Superior temporal gyrus (tissue), 1 donor: ENCODE measurements around the gene HAUS3.
A peak's percentile ranks its signal among the peaks of the same experiment; 100 is the strongest.
"Not testable (repeated sequence)": the region's sequence is repeated elsewhere in the genome, so short reads cannot be mapped to it uniquely, and the experiment has no call there.

ENCODE experiments used
- DNase-seq: peaks from one replicate; pipeline ENCODE4 v3.0.0-alpha.2; 2016; ENCODE audit errors: extremely low spot score

The HAUS3 gene

DNA sequence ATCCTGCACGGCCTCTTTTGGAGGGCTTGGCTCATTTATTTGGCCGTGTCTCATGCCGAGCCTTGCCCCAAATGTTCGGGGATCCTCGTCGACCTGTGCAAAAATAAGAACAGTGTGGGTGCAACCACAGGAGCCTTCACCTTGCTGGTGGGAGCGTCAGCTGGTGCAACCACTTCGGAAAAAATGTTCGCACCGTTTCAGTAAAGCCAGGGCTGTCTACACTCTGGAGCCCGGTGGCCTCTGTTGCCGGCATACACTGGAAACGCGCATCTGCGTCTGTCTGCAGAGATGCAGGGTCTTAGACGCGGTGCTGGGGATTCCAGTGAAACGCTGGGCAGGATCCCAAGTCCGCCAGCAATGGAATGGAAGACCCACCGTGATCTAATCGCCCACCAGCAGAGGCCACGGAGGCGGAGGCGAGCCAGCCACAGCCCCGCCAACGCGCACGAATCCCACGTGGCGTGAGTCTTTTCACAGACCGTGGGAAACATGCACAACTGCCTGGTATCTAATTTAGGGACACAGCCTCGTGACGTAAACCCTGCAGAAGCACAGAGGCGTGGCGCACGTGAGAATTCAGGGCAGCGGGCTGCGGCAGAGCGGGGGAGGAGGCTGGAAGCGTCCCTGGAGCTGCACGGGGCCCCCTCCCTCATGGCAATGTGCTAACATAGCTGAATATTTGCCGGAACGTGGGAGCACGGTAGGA, 33.8 kb upstream of the HAUS3 start:
- peak; percentile 33 for DNase-seq

DNA sequence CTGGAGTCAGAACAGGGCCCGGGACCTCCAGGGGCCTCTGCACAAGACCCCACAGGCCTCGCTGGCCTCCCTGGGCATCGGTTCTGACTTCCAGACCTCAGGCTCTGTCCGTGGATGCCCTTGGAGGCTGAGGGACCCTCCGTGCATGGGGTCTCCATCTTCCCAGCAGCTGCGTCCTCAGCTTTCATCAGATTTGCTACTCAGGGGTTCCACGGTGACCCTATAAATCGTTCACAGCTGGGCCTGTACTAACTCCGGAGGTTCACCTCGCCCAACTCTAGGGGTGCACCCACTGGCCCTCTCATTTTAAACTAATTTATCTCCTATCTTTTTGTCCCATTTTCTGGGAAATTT, 33.1 kb upstream of the HAUS3 start:
- DNase-seq, result not testable (repeated sequence)

DNA sequence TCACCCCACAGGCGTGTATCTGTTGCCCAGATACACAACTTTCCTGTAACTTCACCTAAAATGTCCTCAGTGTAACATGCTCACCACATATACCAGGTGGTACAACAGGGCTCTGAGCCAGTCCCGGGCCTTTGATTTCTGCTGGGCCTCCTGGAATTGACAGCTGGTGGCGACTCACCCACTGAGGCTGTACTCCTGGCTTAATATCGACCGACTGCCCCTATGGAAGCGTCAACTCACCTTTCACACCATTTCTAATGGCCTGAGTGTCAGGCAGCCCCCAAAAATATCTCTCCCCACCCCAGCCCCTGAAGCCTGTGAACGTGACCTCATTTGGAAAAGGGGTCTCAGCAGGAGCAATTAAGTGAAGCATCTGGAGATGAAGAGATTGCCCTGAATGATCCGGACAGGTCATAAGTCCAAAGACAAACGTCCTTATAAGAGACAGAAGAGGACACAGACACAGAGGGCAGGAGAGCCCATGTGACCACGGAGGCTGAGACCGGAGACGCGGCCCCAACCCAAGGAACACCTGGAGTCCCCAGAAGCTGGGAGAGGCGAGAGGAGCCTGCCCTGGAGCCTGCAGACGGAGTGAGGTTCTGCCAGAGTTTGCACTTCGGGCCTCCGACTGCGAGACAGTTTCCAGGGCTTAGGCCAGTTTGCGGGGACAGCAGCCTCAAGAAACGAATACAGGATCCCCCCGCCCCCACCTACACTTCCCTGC, 32.6 kb upstream of the HAUS3 start:
- DNase-seq, result no peak

DNA sequence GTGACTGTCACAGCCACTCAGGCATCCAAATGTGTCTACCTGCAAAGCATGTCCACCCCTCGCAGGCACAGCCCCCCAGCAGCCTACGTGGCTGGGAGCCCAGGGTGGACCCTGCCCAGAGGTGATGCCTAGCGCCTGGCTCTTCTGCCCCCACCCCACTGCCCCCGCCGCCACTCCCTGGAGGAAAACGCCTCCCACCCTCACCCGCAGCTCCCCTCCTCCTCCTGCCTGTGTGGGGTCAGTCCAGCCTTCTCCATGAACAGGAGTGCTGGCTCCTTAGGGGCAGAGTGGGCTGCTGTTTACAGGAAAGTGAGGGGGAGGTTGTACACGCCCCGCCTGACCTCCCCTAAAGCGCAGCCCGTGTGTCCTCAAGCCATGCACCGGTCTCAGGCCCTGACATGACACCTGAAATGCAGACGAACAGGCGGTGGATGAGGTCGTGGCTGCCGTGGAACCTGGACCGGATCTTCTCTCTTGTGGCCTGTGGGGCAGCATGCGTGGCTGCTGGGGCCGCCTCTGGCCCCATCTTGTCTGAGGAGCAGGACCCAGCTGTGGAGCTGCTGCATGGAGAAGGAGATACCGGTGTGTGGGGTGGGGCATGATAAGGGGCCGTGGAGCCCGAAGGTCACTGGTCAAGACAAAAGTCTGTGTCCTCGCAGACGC, 31.9 kb upstream of the HAUS3 start:
- DNase-seq, result no peak

DNA sequence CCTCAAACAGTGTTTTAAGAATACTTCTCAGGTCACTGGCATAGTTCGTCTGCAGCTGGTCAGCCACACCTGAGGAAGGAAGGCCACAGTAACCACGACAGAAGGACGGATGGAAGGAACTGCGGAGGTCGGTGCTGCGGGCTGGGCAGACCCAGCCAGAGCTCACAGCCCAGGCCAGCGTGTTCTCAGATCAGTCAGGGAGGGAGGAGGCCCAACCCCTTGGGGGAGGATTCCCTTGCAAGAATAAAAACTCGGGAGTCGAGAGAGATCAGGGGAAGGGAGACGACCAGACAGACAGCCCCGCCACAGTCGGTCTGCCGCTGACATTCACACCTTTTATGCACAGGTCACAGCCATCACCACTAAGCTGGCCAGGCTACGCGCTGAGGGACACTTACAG, 31.3 kb upstream of the HAUS3 start:
- no peak for DNase-seq

DNA sequence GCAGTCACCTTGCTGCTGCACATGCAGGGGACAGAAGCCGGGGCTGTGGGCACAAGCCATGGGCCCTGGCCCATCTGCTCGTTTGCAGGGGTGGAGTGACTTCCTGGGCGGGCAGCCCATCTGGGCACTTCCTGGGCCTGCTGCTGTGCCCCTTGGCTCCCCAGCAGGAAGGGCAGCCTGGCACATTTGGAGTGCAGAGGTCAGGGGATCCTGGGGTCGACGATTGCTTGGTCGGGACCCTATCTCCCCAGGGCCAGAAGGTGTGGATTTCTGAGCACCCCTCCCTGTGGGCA, 30.9 kb upstream of the HAUS3 start:
- DNase-seq, result no peak

DNA sequence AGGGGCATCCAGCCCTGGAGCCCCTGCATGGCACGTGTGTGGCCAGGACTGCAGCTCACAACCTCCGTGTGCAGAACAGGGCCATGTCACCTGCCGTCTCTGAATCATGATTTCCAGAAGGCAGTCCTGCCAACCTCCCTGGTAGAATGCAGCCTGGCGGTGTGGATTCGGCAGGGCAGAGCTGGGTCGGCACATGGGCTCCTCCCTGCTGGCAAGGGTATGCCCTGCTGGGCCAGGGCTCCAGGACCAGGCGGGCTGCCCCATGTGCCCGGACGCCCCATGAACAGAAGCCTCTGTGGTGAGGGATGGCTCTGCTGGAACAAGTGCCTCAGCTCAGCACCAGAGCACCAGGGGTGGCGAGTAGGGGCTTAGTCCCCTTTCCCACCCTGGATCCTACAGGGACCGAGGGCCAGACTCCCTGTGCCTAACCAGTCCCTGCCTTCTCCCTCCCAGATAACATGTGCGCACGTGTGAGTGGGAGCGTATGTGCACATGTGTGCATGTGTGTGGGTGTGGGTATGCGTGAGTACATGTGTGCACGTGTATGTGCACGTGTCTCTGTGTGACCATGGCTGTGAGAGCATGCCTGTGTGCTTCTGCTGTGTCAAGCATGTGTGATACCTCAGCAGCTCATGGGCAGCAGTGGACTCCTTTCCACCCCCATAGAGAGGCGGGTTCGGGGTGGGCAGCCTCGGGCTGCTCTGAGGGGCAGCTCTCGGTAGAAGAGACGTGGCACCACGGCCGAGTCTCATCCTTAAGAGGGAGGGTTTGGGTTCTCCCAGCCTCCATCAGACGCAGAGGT, 30.3 kb upstream of the HAUS3 start:
- DNase-seq, result no peak

DNA sequence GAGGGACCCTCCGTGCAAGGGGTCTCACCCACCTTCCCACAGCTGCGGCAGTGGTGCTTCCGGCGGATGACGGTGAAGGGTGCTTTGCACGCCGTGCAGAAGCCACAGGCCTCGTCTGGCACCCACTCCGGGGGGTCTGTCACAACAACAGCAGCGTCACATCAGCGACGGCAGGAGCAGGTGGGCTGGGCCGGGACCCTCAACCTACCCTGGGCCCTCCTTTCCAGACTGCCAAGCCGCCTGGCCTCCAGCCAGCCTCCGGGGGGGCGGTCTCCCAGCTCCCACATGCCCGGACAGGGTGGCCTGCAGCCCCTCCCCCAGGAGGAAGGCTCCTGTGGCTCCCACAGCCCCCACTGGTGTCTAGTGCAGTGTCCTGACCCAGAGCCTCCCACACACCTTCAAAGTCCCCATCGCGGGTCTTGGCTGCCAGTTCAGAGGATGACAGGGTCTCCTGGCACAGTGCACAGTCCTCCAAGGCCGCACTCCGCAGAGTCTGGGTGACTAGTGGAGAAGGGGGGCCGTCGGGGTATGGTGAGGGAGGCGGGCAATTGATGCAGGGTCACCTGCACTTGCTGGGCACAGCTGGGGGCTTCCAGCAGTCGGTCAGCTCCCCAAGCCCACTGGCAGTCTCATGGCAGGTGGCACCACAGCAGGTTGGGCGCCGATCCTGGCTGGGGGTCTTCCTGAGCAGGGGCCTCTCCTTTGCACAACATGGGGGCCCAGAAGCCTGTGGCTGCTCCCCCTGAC, 29.5 kb upstream of the HAUS3 start:
- no peak for DNase-seq

DNA sequence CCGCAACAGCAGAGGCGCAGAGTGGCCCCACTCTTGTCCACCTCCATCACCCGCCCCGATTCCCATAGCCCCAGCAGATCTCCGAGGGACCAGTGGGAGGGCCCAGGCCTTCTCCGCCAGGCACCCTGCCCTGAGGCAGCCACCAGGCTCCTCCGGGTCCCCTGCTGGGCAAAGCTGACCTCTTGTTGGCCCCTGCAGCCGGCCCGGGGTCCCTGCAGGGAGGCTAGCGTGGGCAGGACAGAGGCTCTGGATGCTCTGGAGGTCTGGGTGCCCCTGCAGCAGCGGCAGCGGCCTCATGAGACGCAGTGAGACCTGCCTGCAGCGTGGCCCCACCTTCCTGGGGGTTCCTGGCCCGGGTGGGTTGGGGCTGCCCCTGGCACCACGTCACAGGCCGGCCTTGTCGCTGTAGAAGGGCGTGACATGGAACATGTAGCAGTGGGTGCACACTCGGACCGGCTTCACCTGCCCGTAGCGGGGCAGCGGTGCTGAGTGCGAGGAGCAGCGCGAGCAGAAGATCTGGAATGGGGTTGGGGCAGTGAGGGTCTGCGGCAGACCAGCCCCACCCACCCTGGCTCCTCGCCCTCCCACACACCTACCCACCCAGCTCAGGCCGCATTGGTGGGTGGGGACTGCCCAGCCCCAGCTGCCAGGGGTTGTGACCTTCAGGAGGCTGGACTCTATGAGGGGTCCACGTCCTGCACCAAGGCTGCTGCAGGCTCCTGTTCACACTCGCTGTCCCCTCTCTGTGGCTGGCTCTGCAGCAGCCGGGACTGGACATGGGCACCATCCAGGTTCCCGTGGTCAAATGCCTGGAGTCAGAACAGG, 28.6 kb upstream of the HAUS3 start:
- DNase-seq, result no peak

DNA sequence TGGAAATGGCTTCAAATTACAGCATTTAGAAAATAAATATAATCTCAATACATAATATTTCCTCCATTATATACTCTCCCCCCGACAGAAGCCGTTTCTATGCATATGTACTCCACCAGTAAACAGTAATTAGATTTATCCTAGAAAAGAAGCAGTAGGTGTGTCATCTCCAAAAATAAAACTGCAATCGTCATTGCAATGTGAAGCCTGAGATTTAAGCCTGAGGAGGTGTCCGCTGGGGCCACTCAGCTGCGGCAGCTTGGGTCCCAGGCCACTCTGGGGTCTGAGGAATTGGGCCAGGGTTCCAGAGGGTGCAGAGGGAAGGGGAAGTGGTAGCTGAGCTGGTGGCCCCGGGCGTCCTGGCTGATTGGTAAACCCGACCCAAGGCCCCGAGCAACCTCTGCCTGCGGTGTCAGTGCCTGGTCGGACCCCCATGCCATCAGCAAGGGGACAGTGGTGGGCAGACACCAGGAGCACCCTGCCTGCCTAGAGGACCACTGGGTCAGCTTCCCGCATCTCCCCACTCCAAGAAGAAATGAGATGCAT, 27.8 kb upstream of the HAUS3 start:
- peak; percentile 45 for DNase-seq

DNA sequence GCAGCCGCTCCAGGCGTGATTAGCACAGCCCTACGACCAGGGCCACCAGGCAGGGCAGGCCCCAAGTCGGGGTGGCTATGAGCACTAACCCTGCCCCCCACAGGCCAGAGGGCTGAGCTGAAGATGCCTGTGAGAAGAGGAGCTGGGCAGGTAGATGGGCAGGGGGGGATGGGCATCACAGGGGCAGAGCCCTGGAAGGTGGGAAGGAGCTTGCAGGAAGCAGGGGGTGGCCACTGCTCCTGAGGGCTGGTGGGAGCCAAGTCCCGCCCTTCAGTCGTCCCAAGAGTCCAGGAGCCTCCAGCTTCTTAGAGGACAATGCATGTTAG, 27.2 kb upstream of the HAUS3 start:
- DNase-seq, result no peak

DNA sequence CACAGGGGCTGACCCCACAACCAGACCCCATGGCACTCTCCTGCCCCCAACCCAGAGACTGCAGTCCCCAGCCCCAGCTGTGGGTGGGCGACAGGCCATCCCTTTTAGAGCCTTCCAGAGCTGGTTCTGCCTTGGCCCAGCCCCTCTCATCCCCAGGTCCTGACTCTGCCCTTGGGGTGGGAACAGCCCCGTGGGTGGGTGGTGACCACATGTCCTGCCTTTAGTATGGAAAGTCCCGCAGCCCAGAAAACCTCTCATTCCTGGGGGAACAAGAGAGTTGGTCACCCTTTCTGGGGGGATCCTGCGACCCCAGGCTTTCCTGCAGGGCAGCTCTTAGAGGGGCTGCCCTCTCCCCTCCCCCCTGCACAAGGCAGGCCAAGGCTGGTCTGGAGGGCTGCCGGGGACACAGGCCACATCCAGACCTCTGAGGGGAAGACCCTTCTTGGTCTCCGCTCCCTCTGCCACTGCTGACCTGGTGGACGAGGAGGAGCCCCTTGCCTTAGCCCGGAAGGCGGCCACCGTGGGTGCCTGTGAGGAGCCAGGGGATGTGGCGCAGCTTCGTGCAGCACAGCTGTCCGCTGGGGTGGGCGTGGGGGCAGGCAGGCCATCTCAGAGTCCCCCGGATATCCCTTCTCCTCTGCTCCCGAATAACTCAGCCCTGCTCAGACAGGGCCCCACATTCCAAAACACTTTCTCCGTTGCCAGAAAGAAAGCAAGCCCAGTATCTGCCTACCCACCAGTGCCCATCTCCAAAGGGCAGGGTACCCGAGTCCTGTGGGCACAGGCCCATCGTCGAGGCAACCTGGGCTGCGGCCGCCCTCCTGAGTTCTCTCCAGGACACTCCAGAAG, 26.7 kb upstream of the HAUS3 start:
- DNase-seq, result no peak

DNA sequence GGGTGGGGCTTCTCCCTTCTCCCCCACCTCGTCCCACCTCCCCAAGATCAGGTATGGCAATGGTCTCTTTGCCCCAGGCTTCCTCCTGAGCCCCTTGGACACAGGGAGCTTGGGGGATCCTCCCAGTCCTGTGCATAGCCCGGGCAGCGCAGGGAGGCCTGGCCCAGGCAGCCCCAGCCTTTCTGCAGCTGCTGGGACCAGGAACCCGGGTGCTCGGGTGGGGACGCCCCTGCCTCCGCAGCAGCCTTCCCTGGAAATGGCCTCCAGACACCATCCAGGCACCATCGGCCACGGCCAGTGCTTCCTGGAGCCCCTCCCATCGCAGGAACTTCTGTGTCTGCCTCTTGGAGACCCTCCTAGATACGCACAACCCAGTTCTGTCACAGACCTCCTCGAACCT, 25.9 kb upstream of the HAUS3 start:
- no peak for DNase-seq

DNA sequence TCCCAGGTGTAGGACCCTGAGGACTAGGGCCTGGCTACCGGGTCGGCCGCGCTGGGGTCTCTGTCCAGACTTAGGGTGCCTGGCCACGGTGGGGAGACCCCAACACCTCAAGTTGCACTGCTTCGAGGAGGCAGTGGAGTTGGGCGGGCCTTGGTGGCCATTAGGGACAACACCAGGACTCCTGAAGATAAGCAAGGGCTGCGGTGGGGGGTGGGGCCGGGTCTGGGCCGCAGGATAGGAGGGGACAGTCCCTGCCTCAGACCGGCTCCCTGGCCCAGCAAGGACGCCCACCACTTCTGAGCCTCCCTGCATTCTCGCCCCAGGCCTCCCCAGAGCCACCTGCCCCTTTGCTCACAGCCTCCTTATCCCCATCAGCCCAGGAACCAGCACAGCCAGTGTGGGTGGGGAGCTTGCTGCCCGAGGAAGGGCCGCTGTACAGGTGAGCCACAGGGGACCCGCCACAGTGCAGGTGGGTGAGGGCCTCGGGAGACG, 25.4 kb upstream of the HAUS3 start:
- no peak for DNase-seq

DNA sequence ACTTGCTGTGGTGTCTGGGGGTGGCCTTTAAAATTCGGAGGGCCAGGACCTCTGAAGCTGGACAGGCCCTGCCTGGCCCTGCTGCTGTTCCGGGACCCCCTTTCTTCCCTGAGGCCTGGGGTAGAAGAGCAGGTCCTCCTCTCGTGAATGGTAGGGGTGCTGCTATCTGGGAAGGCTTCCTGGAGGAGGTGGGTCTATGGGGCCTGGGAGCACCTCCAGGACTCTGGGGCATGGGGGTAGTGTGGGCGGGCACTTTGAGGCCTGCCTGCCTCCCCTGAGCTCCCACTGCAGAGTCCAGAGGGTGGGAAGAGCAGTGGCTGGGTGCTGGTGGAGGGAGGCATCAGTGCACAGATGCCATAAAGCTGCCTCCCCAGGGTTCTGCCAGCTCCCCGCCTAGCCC, 24.9 kb upstream of the HAUS3 start:
- no peak for DNase-seq

DNA sequence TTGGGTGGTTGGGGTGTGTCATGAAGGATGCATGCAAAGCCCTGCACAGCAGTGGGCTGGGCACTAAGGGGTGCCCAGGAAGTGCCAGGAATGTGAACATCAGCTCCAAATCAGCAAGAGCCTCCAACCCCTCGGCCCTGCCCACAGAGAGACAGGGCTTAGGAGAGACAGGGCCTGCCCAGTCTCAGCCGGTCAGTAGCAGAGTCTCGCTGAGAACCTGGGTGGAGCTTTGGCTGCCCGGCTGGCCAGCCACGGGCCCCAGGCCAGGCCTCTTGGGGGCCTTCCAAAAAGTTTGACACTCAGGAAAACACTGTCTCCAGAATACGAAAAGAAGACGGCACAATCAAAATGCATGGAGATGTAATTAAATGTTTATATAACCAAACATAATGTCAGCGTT, 24.3 kb upstream of the HAUS3 start:
- DNase-seq, result no peak

DNA sequence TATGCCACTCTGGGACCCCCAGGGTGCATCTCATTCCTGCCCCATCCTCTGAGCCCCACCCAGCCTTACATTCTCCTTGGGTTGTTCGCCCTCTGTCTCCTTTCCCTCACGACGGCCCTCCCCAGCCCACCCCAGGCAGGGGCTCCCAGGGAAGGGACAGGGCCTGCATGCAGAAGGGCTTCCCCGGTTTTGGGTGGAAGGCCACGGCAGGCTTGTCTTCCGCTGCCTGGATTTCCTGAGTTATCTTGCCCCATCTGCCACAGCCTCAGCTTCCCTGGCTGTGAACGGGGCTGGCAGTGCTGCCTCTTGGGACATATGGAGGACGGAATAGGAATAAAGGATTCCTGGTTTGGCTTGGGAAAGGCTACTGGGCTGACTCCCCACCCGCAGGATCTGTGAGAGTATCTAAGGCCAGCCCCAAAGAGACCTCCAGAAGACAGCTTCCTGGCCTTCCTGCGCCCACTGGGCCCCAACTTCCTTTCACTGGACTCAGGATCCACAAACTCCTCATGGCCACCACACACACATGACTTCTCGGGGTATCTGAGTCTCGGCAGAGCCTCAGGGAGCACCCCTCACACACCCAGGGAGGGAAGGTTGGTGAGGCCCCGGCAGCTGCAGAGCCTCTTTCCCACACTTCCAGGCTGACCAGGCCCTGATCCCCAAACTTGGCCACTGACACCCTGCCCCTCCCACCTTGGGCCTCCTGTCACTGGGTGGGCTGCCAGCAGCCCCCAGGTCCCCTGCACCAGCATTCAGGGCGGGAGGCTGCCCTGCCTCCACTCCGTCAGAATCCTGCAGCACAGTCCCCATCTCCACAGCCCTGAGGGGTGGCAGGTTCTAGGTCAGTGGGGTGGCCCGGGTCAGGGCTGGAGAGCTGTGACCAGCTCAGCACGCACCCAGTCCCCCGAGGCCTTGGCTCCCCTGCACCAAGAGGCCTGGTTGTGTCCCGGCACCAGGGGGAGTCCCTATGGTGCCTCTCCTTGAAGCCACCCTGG, 23.5 kb upstream of the HAUS3 start:
- DNase-seq, result no peak

DNA sequence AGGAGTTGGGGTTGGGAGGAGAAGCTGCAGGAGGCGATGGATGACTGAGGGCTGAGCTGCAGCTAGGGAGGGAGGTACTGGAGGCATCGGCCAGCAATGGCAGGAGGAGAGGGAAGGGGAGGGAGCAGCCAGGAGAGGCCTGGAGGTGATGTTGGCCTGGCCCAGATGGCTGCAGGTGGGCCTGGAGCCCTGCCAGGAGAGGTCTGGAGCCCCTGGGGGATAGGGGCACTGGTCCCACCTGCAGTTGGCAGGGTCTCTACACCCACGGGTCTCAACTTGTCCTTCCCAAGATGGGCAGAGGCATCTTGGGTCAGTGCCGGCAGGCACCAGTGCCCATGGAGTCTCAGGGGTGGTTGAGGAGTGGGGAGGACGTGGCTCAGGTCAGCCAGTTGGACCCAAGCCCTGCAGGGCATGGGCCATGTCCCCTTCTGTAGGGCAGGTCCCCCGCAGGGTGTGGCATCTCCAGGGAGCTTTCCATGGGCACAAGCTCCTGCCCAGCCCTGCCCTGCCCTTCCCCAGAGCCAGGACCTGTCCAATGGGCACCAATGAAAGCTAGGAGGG, 22.6 kb upstream of the HAUS3 start:
- no peak for DNase-seq
